HEK293T (cell line): Measurements from ENCODE around the gene RAD51B.
A peak's percentile ranks its signal among the peaks of the same experiment; 100 is the strongest.

ENCODE experiments used
- CTCF ChIA-PET: fragments of 350-600 bp; formaldehyde crosslinking; extraction: SDS; loops from one replicate; lab custom pipeline; 2021; ENCODE audit warnings: antibody characterized with exemption, inconsistent platforms; lab: Yijun Ruan, JAX
- POLR2A ChIA-PET: fragments of 350-600 bp; formaldehyde crosslinking; extraction: SDS; loops from one replicate; lab custom pipeline; 2020; ENCODE audit warnings: antibody characterized with exemption, inconsistent platforms; lab: Yijun Ruan, JAX
- DNase-seq: peaks from one replicate; pipeline ENCODE4 v3.0.0; 2012; ENCODE audit warnings: mixed read lengths; ENCODE audit errors: extremely low spot score
- ARNT ChIP-seq: fragments of 450-650 bp; IDR thresholded peaks from 2 replicates; pipeline ENCODE4 v1.6.1; 2017; ENCODE audit warnings: mild to moderate bottlenecking
- BHLHE40 ChIP-seq: fragments of 450-650 bp; IDR thresholded peaks from 2 replicates; pipeline ENCODE4 v1.6.1; 2016; ENCODE audit warnings: mild to moderate bottlenecking, moderate library complexity, borderline replicate concordance
- CTBP1 ChIP-seq: fragments of 450-650 bp; IDR thresholded peaks from 2 replicates; pipeline ENCODE4 v1.6.1; 2016; ENCODE audit warnings: borderline replicate concordance
- ELF4 ChIP-seq: fragments of 450-650 bp; IDR thresholded peaks from 2 replicates; pipeline ENCODE4 v1.6.1; 2017; ENCODE audit warnings: antibody characterized with exemption
- FOXA1 ChIP-seq: fragments of 450-650 bp; IDR thresholded peaks from 2 replicates; pipeline ENCODE4 v1.6.1; 2016; ENCODE audit warnings: mild to moderate bottlenecking
- FOXK2 ChIP-seq: fragments of 450-650 bp; IDR thresholded peaks from 2 replicates; pipeline ENCODE4 v1.6.1; 2016; ENCODE audit warnings: mild to moderate bottlenecking
- FOXM1 ChIP-seq: fragments of 450-650 bp; IDR thresholded peaks from 2 replicates; pipeline ENCODE4 v1.6.1; 2017; ENCODE audit warnings: mild to moderate bottlenecking, borderline replicate concordance
- HDGF ChIP-seq: fragments of 450-650 bp; IDR thresholded peaks from 2 replicates; pipeline ENCODE4 v1.6.1; 2017; ENCODE audit warnings: antibody characterized with exemption, borderline replicate concordance
- L3MBTL2 ChIP-seq: fragments of 450-650 bp; conservative IDR thresholded peaks from 2 replicates; pipeline ENCODE4 v1.6.1; 2016; ENCODE audit warnings: mild to moderate bottlenecking
- LEF1 ChIP-seq: fragments of 450-650 bp; IDR thresholded peaks from 2 replicates; pipeline ENCODE4 v1.6.1; 2017; ENCODE audit warnings: mild to moderate bottlenecking, borderline replicate concordance
- NFRKB ChIP-seq: fragments of 450-650 bp; IDR thresholded peaks from 2 replicates; pipeline ENCODE4 v1.6.1; 2016; ENCODE audit warnings: mild to moderate bottlenecking, moderate library complexity
- PKNOX1 ChIP-seq: fragments of 450-650 bp; IDR thresholded peaks from 2 replicates; pipeline ENCODE4 v1.6.1; 2016
- SP1 ChIP-seq: fragments of 450-650 bp; IDR thresholded peaks from 2 replicates; pipeline ENCODE4 v1.6.1; 2017
- SUZ12 ChIP-seq: fragments of 450-650 bp; IDR thresholded peaks from 2 replicates; pipeline ENCODE4 v1.6.1; 2016; ENCODE audit warnings: mild to moderate bottlenecking
- TARDBP ChIP-seq: fragments of 450-650 bp; IDR thresholded peaks from 2 replicates; pipeline ENCODE4 v1.6.1; 2016
- ZNF384 ChIP-seq: fragments of 450-650 bp; IDR thresholded peaks from 2 replicates; pipeline ENCODE4 v1.6.1; 2016

Gene RAD51B

GRCh38 chr14:68192935-68193334 lies 373.4 kb downstream of the RAD51B start:
- ChIA-PET CTCF (interaction anchor here (0.6 kb wide), 1 partner anchor 48 kb away, joined by 3 read pairs; no protein-coding TSS in a partner anchor), POLR2A (no interaction called here)
- DNase-seq = no peak
- no peak for TF ChIP-seq LEF1
- TF ChIP-seq HDGF = no peak
- TF ChIP-seq PKNOX1 = no peak
- TF ChIP-seq SUZ12 = no peak
- TF ChIP-seq FOXM1 = no peak
- TF ChIP-seq NFRKB = no peak
- no peak for TF ChIP-seq CTBP1
- no peak for TF ChIP-seq ARNT

DNA sequence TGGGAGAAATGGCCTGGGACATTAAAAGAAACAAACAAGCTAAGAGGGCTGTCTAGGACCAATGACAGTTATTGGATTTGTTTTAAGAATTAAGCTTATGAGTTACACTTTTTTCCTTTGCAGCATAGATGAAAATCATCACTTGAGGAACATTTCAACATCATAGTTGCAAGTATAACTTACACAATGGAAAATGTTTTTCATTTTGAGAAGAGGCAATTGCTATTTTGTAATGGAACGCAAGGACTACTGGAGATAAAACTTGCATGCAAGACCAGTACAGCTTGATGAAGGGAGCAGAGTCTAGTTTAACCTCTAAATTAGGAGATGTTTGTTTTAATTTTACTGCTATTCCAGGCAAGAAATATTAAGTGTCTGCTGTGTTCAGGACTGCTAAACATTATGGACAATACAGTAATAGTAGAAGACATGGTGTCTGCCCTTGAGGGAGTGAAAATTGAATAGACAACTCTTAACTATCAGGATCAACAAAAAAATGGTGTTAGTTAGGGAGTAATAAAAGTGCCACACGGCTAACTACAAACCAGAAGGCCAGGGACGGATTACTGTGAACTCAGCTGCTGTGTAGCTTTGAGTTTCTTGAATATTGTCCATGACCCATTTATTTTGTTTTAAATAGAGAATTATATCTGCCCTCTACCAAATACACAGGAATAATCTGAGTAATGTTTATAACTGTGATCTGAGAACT lies 374.5 kb downstream of the RAD51B start:
- POLR2A ChIA-PET = no interaction called here
- CTCF ChIA-PET = no interaction called here
- no peak for DNase-seq
- TF ChIP-seq LEF1 (no peak), SP1 (no peak)

DNA sequence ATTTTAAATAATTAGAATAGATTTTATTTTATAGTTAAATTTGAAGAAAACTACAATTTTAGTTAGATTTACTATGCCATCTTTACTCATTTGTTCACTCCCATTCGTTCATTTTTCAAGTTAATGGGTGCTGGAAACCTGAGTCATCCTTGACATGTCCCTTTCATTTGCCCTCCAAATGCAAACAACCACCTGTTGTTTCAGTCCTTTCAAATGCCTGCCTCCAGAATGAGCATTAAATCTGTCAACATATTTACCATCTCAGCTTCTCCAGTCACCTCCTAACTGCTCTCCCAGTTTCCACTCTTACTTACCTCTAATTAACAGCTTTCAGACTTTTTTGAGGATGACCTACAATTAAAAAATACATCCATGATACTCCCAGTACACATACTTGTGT lies 375.5 kb downstream of the RAD51B start:
- TF ChIP-seq ARNT (no peak), FOXA1 (peak; percentile 64; the same call in 1 of the 2 replicates), PKNOX1 (peak; percentile 79), HDGF (no peak), CTBP1 (peak; percentile 74; the same call in 1 of the 2 replicates)
- DNase-seq = no peak
- ChIA-PET POLR2A (no interaction called here), CTCF (no interaction called here)

GRCh38 chr14:68198713-68199495 lies 379.3 kb downstream of the RAD51B start:
- TF ChIP-seq LEF1 = no peak
- TF ChIP-seq L3MBTL2 = no peak
- no peak for TF ChIP-seq FOXA1
- TF ChIP-seq HDGF = no peak
- TF ChIP-seq FOXM1 = no peak
- no peak for TF ChIP-seq PKNOX1
- no peak for TF ChIP-seq TARDBP
- TF ChIP-seq BHLHE40 = no peak
- no peak for TF ChIP-seq NFRKB
- no peak for TF ChIP-seq ARNT
- no peak for TF ChIP-seq ELF4
- TF ChIP-seq FOXK2 = no peak
- TF ChIP-seq SP1 = no peak
- ChIA-PET POLR2A (no interaction called here), CTCF (no interaction called here)
- no peak for DNase-seq

DNA sequence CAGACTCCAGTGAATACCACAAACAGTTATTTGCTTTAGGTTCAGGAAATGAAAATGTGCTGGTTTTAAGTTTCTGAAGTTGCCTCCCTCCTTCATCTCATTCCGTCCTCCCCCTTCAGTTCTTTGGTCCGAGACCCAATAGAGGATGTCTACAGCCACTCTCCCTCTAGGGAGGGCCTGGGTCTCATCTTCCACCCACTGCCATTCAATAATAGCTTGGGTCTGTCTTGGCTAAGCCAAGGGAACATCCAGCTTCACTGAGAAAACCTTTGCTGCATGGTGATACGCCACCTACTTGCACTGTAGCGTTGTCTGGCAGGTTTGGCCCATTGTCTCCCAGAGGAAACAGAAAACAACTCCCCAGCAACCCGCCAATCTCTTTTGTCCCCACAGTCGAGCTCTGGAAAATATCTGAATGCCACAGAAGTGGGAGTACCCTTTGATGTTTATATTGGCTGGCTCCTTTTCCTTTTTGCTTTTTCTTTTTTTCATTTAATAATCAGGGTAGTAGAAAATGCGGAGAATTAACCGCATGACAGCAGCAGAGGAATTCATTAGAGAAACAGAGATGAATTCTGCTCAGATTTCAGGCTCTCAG lies 380.1 kb downstream of the RAD51B start:
- TF ChIP-seq ARNT (no peak), SP1 (no peak), PKNOX1 (no peak), ZNF384 (no peak), NFRKB (no peak)
- CTCF ChIA-PET = no interaction called here
- no peak for DNase-seq
- POLR2A ChIA-PET = no interaction called here

- POLR2A ChIA-PET = no interaction called here
- TF ChIP-seq FOXM1 (no peak), NFRKB (no peak), SP1 (no peak), HDGF (no peak), FOXK2 (no peak), SUZ12 (no peak), TARDBP (no peak), CTBP1 (no peak), PKNOX1 (no peak), ZNF384 (no peak), FOXA1 (no peak), LEF1 (no peak), ELF4 (no peak)
- CTCF ChIA-PET = no interaction called here
Observed at GRCh38 chr14:68203871-68204270, 384.3 kb downstream of the RAD51B start.

More at GRCh38 chr14:68203871-68204270, 384.3 kb downstream of the RAD51B start:
- no peak for DNase-seq
